ENCODE results near the gene EPAS1. TPM values are rescaled to one million over a fixed set of nuclear protein-coding genes. Genes with fewer than 3 reads are reported as not detected.
A peak's percentile ranks its signal among the peaks of the same experiment; 100 is the strongest.

EPAS1 gene
- 100 to 1,000 TPM; 414 to 954 TPM for total RNA-seq
- polyA plus RNA-seq, result 100 to 1,000 TPM; 213 to 392 TPM
- long read RNA-seq, donor 1, full-length matches to known transcripts, result 54 of 314 reads
- long read RNA-seq, donor 1, partial matches to known transcripts, result 192 of 314 reads
- long read RNA-seq, donor 1, other reads (novel, unspliced or antisense), result 68 of 314 reads
- long read RNA-seq, donor 2, full-length matches to known transcripts, result 12 of 73 reads
- long read RNA-seq, donor 2, partial matches to known transcripts, result 40 of 73 reads
- long read RNA-seq, donor 2, other reads (novel, unspliced or antisense), result 21 of 73 reads

DNA sequence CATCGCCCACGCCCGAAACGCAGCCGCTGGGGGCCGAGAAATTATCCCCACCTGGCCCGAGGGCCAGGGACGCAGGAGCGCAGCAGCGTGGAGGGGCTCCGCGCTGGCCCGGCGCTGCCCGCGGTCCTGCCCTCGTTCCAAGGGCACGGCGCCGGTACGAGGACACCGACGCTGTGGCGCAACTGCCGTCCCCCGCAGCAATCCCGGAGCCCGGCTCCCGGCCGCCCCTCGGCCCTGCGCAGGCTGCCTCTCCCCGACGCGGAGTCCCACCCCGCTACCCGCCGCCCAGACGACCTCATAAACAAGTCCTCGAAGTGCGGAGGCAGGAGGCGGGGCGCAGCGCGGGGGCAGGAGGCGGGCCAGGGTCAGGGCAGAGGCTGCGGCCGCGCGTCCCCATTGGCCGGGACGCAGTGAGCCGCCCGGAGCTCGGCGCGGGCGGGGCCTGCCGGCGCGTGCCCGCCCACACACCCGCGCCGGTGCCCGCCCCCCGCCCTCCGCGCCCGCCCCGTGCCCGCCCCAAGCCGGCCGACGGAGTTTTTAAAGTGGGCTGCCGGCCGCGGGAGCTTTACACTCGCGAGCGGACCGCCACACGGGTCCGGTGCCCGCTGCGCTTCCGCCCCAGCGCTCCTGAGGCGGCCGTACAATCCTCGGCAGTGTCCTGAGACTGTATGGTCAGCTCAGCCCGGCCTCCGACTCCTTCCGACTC lies at the start of gene EPAS1:
Gene EPAS1 (plus strand): TSS at position 568 of the 706 bp plus-strand sequence. CDS start 505 bp downstream, outside the sequence.
- Histone ChIP-seq H3K27me3 (ENCODE audit: control insufficient read depth in 1 of 2, insufficient read depth in 2 of 2, low read length in 1 of 2) (no peaks in the 10 kb centered on the region), H3K9me3 (ENCODE audit: control insufficient read depth, low read length) (no peaks in the 10 kb centered on the region), H3K36me3 (ENCODE audit: control insufficient read depth in 1 of 2, insufficient read depth in 2 of 2, low read length in 1 of 2) (no peaks in the 10 kb centered on the region), H3K4me1 (ENCODE audit: control insufficient read depth in 1 of 2, insufficient read depth in 2 of 2, low read length in 2 of 2) (no peaks in the 10 kb centered on the region), H3K27ac (ENCODE audit: low read depth in 1 of 2, low read length in 2 of 2) (peak within 1 kb of the TSS; percentile 43 to 66), H3K4me3 (ENCODE audit: low read length in 2 of 2) (peak within 1 kb of the TSS; percentile 86 to 87)
- WGBS, 2 donors, result 1% methylated on average over 51 to 94 of the region's 94 CpGs
- intact Hi-C loops (cut with DNase I), result loop anchor here (5.0 kb wide), 4 partner anchors 40 to 305 kb away; no protein-coding TSS in a partner anchor
- peak; percentile 98 to 99 for DNase-seq
- peak; percentile 88 for ATAC-seq (ENCODE audit: low FRiP score)

DNA sequence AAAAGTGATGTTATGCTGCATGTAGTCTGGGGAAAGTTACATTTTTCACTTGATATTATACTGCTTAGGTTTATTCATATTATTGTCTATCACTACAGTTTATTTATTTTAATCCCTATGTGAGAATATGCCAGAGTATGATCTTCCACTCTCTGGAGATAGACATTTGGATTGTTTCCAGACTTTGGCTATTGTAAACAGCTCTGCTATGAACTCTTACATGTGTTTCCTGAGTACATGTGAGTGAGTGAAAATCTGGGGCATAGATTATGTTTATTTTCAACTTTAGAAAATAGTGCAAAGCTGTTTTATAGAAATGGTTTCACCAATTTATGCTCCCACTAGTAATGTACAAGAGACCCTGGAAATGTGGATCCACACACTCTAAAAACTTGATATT lies 49.0 kb upstream of the EPAS1 start:
- no peaks in the 10 kb centered on the region for H3K27me3 ChIP-seq (ENCODE audit: control insufficient read depth in 1 of 2, insufficient read depth in 2 of 2, low read length in 1 of 2)
- H3K9me3 ChIP-seq (ENCODE audit: control insufficient read depth, low read length), result no peaks in the 10 kb centered on the region
- H3K4me3 ChIP-seq (ENCODE audit: low read length in 2 of 2), result no peak overlapping the region
- H3K36me3 ChIP-seq (ENCODE audit: control insufficient read depth in 1 of 2, insufficient read depth in 2 of 2, low read length in 1 of 2), result no peaks in the 10 kb centered on the region
- DNase-seq (no peak), ATAC-seq (ENCODE audit: low FRiP score) (no peak)
- no peak overlapping the region for H3K27ac ChIP-seq (ENCODE audit: low read depth in 1 of 2, low read length in 2 of 2)
- intact Hi-C loops (cut with DNase I), result no loop called here
- H3K4me1 ChIP-seq (ENCODE audit: control insufficient read depth in 1 of 2, insufficient read depth in 2 of 2, low read length in 2 of 2), result no peaks in the 10 kb centered on the region

DNA sequence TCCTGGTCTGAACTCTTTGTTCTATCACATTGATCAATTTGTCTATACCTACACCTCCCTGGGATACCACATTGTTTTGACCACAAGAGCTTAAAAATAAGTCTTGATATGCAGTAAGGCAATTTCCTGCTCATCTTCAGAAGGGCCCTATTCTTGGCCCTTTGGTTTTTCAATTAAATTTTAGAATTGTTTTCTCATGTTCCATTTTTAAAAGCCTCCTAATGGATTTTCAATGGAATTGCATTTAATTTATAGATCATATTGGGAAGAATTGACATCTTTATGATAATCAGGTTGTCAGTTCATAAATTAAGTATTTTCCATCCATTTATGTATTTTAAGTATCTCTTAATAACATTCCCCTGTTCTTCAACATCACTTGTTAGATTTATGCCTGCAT lies 47.6 kb upstream of the EPAS1 start:
- H3K27ac ChIP-seq (ENCODE audit: low read depth in 1 of 2, low read length in 2 of 2), result no peak overlapping the region
- intact Hi-C loops (cut with DNase I), result no loop called here
- no peaks in the 10 kb centered on the region for H3K27me3 ChIP-seq (ENCODE audit: control insufficient read depth in 1 of 2, insufficient read depth in 2 of 2, low read length in 1 of 2)
- H3K4me1 ChIP-seq (ENCODE audit: control insufficient read depth in 1 of 2, insufficient read depth in 2 of 2, low read length in 2 of 2), result no peaks in the 10 kb centered on the region
- H3K36me3 ChIP-seq (ENCODE audit: control insufficient read depth in 1 of 2, insufficient read depth in 2 of 2, low read length in 1 of 2), result no peaks in the 10 kb centered on the region
- H3K9me3 ChIP-seq (ENCODE audit: control insufficient read depth, low read length), result no peaks in the 10 kb centered on the region
- no peak for ATAC-seq (ENCODE audit: low FRiP score)
- no peak overlapping the region for H3K4me3 ChIP-seq (ENCODE audit: low read length in 2 of 2)
- no peak for DNase-seq

DNA sequence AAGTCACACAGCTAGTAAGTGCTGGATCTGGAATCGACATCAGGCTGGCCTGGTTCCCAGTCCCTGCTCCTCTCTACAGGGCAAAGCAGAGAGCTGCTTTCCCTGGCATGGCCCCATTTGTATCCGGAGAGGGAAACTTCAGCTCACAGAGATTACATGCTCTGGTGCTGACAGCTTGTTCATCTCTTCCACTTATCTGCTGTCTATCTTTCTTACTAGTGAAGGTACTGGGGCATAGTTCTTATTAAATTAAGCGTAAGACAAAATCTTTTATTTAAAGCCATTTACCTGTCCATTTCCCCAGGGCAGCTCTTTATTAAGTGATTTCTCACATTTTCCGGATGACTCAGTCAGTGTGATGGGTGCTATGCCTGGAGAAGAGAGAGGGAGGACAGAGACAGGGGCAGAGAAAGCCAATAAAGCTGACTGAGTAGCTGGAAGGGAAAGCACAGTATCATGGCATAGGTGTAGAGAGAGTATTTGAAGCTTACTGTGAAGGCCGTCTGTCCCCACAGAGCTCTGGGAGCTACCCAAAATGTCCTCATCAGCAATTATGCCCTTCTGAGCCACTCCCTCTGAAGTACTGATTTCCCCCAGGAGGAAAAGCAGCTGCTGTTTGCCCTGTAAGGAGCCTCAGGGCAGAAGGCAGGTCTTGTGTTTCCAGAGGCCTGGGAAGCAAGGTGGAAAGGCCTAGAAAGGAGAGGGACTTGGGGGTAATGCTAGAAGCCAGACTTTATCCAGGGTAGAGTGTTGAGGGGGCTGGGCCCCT lies 44.1 kb upstream of the EPAS1 start:
- Histone ChIP-seq H3K4me3 (ENCODE audit: low read length in 2 of 2) (no peak overlapping the region), H3K9me3 (ENCODE audit: control insufficient read depth, low read length) (no peaks in the 10 kb centered on the region), H3K4me1 (ENCODE audit: control insufficient read depth in 1 of 2, insufficient read depth in 2 of 2, low read length in 2 of 2) (no peaks in the 10 kb centered on the region), H3K27me3 (ENCODE audit: control insufficient read depth in 1 of 2, insufficient read depth in 2 of 2, low read length in 1 of 2) (no peaks in the 10 kb centered on the region), H3K36me3 (ENCODE audit: control insufficient read depth in 1 of 2, insufficient read depth in 2 of 2, low read length in 1 of 2) (no peaks in the 10 kb centered on the region), H3K27ac (ENCODE audit: low read depth in 1 of 2, low read length in 2 of 2) (no peak overlapping the region)
- intact Hi-C loops (cut with DNase I), result no loop called here
- DNase-seq (peak in 1 of 2 donors; percentile 62), ATAC-seq (ENCODE audit: low FRiP score) (no peak)
- 50 to 52% methylated on average over 5 of the region's 5 CpGs for WGBS, 2 donors

DNA sequence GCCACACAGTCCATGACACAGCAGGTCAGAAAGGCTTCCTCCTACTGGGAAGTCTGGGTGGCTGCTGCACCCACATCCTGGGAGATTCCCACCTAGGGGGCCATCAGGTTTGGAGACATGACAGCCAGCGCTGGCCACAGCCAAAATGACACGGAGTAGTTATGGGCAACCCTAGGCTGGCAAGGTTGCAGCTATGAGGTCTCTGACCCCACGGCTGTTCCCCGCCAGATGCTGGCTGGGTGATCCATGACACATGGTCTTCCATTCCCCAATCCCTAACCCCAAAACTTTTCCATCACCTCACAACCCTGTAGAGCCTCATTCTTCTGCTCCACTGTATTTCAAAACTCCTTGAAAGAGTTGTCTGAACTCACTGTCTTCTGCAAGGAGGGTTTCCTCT lies 42.7 kb upstream of the EPAS1 start:
- WGBS, 2 donors, result 69 to 70% methylated on average over 4 of the region's 4 CpGs
- H3K4me1 ChIP-seq (ENCODE audit: control insufficient read depth in 1 of 2, insufficient read depth in 2 of 2, low read length in 2 of 2), result no peaks in the 10 kb centered on the region
- H3K27ac ChIP-seq (ENCODE audit: low read depth in 1 of 2, low read length in 2 of 2), result no peak overlapping the region
- no peaks in the 10 kb centered on the region for H3K9me3 ChIP-seq (ENCODE audit: control insufficient read depth, low read length)
- no peaks in the 10 kb centered on the region for H3K27me3 ChIP-seq (ENCODE audit: control insufficient read depth in 1 of 2, insufficient read depth in 2 of 2, low read length in 1 of 2)
- no peak overlapping the region for H3K4me3 ChIP-seq (ENCODE audit: low read length in 2 of 2)
- no peaks in the 10 kb centered on the region for H3K36me3 ChIP-seq (ENCODE audit: control insufficient read depth in 1 of 2, insufficient read depth in 2 of 2, low read length in 1 of 2)
- intact Hi-C loops (cut with DNase I), result no loop called here
- no peak for ATAC-seq (ENCODE audit: low FRiP score)
- DNase-seq, result no peak

DNA sequence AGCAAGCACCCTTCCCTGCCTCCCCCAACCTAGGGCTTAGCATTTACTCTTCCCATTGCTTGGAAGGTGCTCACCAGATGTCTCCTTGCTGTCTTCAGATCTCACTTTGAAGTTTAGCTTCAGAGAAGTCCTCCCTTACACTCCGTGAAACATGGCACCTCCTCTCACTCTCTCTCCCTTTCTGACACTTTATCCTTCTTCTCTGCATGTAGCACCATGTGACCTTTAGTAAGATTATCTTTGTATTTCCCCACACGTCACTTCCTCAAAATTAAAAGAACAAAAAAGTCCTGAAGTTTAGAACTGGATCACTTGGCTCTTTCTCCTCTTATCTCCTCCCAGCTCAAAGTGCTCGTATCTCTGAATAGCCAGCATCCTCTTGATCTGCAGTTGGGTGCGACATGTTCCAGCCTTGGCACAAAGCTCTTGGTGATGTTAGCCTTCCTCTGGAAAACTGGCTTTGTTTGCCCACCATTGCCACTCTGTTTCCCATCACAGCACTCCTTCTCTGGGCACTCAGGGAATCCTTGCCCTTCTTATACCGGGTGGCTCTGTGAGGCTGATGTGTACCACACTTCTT lies 40.6 kb upstream of the EPAS1 start:
- no peaks in the 10 kb centered on the region for H3K9me3 ChIP-seq (ENCODE audit: control insufficient read depth, low read length)
- WGBS, 2 donors, result 78 to 83% methylated on average over 5 of the region's 5 CpGs

GRCh38 chr2:46257476-46257875 lies 39.7 kb upstream of the EPAS1 start:
- intact Hi-C loops (cut with DNase I), result no loop called here
- Histone ChIP-seq H3K4me3 (ENCODE audit: low read length in 2 of 2) (no peak overlapping the region), H3K4me1 (ENCODE audit: control insufficient read depth in 1 of 2, insufficient read depth in 2 of 2, low read length in 2 of 2) (no peaks in the 10 kb centered on the region), H3K27ac (ENCODE audit: low read depth in 1 of 2, low read length in 2 of 2) (no peak overlapping the region), H3K36me3 (ENCODE audit: control insufficient read depth in 1 of 2, insufficient read depth in 2 of 2, low read length in 1 of 2) (no peaks in the 10 kb centered on the region), H3K27me3 (ENCODE audit: control insufficient read depth in 1 of 2, insufficient read depth in 2 of 2, low read length in 1 of 2) (no peaks in the 10 kb centered on the region), H3K9me3 (ENCODE audit: control insufficient read depth, low read length) (no peaks in the 10 kb centered on the region)
- WGBS, 2 donors, result 42 to 74% methylated on average over 4 of the region's 4 CpGs
- ATAC-seq (ENCODE audit: low FRiP score) (no peak), DNase-seq (no peak)

More for the DNA sequence above, 40.6 kb upstream of the EPAS1 start:
- Histone ChIP-seq H3K4me1 (ENCODE audit: control insufficient read depth in 1 of 2, insufficient read depth in 2 of 2, low read length in 2 of 2) (no peaks in the 10 kb centered on the region), H3K27me3 (ENCODE audit: control insufficient read depth in 1 of 2, insufficient read depth in 2 of 2, low read length in 1 of 2) (no peaks in the 10 kb centered on the region), H3K36me3 (ENCODE audit: control insufficient read depth in 1 of 2, insufficient read depth in 2 of 2, low read length in 1 of 2) (no peaks in the 10 kb centered on the region), H3K27ac (ENCODE audit: low read depth in 1 of 2, low read length in 2 of 2) (no peak overlapping the region), H3K4me3 (ENCODE audit: low read length in 2 of 2) (no peak overlapping the region)
- DNase-seq, result no peak
- intact Hi-C loops (cut with DNase I), result no loop called here
- ATAC-seq (ENCODE audit: low FRiP score), result no peak

DNA sequence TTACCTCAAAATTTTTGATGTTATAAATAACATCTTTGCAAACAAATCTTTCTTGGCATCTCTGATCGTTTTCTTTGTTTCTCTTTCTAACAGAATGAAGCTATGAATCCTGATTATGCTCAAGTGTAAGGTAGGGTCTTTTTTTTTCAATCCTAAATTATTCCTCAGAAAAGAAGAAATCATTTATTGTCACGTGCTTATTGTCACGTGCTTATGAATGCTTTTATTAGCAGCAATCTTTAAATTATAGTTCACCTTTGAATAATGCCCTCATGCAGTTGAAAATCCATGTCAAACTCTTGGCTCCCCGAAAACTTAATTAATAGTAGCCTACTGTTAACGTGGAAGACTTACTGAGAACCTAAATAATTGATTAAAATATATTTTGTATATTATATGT lies 39.2 kb upstream of the EPAS1 start:
- no peaks in the 10 kb centered on the region for H3K9me3 ChIP-seq (ENCODE audit: control insufficient read depth, low read length)
- H3K27ac ChIP-seq (ENCODE audit: low read depth in 1 of 2, low read length in 2 of 2), result no peak overlapping the region
- H3K4me1 ChIP-seq (ENCODE audit: control insufficient read depth in 1 of 2, insufficient read depth in 2 of 2, low read length in 2 of 2), result no peaks in the 10 kb centered on the region
- WGBS, 2 donors, result 79% methylated on average over 5 of the region's 5 CpGs
- H3K4me3 ChIP-seq (ENCODE audit: low read length in 2 of 2), result no peak overlapping the region
- no peaks in the 10 kb centered on the region for H3K36me3 ChIP-seq (ENCODE audit: control insufficient read depth in 1 of 2, insufficient read depth in 2 of 2, low read length in 1 of 2)
- no peak for ATAC-seq (ENCODE audit: low FRiP score)
- H3K27me3 ChIP-seq (ENCODE audit: control insufficient read depth in 1 of 2, insufficient read depth in 2 of 2, low read length in 1 of 2), result no peaks in the 10 kb centered on the region
- no peak for DNase-seq
- intact Hi-C loops (cut with DNase I), result no loop called here
